Esophagus squamous epithelium (tissue), 4 donors: ENCODE data around the gene L3MBTL3.

Experiments
- POLR2A ChIP-seq, 4 donors: fragments of 450-650 bp; IDR thresholded peaks; one replicate each; pipeline ENCODE4 v1.6.1; 2017; ENCODE audit warnings: antibody characterized with exemption in 4 of 4, mild to moderate bottlenecking in 4 of 4, moderate library complexity in 3 of 4
- TF ChIP-seq, protein P1 (sequence below), 6 experiments: fragments of 450-650 bp in 4 of 6; fragments of 200-600 bp in 2 of 6; sonication (generic) in 2 of 6; IDR thresholded peaks; one replicate each; pipeline ENCODE4 v1.5.1; 2016 to 2019; ENCODE audit warnings: antibody characterized with exemption in 6 of 6, mild to moderate bottlenecking in 4 of 6, moderate library complexity in 4 of 6

- TF ChIP-seq, protein P1, sequence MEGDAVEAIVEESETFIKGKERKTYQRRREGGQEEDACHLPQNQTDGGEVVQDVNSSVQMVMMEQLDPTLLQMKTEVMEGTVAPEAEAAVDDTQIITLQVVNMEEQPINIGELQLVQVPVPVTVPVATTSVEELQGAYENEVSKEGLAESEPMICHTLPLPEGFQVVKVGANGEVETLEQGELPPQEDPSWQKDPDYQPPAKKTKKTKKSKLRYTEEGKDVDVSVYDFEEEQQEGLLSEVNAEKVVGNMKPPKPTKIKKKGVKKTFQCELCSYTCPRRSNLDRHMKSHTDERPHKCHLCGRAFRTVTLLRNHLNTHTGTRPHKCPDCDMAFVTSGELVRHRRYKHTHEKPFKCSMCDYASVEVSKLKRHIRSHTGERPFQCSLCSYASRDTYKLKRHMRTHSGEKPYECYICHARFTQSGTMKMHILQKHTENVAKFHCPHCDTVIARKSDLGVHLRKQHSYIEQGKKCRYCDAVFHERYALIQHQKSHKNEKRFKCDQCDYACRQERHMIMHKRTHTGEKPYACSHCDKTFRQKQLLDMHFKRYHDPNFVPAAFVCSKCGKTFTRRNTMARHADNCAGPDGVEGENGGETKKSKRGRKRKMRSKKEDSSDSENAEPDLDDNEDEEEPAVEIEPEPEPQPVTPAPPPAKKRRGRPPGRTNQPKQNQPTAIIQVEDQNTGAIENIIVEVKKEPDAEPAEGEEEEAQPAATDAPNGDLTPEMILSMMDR (IDR thresholded peaks at IDR 0.05): no peak
- no peak for TF ChIP-seq POLR2A (IDR thresholded peaks at IDR 0.05)
Measured at GRCh38 chr6:130140084-130140483, 121.7 kb downstream of the L3MBTL3 start.
